ENCODE measurements around the gene KDM4D.
"Not testable (repeated sequence)": the region's sequence is repeated elsewhere in the genome, so short reads cannot be mapped to it uniquely, and the experiment has no call there.

The KDM4D gene

GRCh38 chr11:95037356-95038035 is 64.0 kb downstream of the KDM4D start:
- DNase-seq, result not testable (repeated sequence)

GRCh38 chr11:95042239-95042638 is 68.7 kb downstream of the KDM4D start:
- DNase-seq, result no peak

GRCh38 chr11:95042906-95043305 is 69.4 kb downstream of the KDM4D start:
- no peak for DNase-seq

- DNase-seq, result no peak
Observed at GRCh38 chr11:95044010-95044409, 70.5 kb downstream of the KDM4D start.

GRCh38 chr11:95045812-95046211 is 72.3 kb downstream of the KDM4D start:
- no peak for DNase-seq
